CD4-positive, CD25-positive, alpha-beta regulatory T cell (primary cell): ENCODE results near the gene MTHFD1L. TPM values are rescaled to one million over a fixed set of nuclear protein-coding genes. Genes with fewer than 3 reads are reported as not detected.

Experiments
- ATAC-seq, 2 donors: fragments of 150-1000 bp; cut with Tn5 transposase; one replicate each; pipeline ENCODE4 v1.10.0; 2021; ENCODE audit warnings: low read depth in 2 of 2, moderate number of reproducible peaks in 2 of 2, moderate library complexity in 1 of 2
- DNase-seq, 3 donors: peaks; one replicate each; pipeline versions ENCODE4 v3.0.0 to v3.0.0-alpha.2; 2012 to 2022; ENCODE audit warnings: mixed read lengths in 1 of 3
- H3K27ac ChIP-seq: one replicate; pipeline ENCODE4 v1.7.0; 2013; ENCODE audit warnings: mild to moderate bottlenecking, low read length; ENCODE audit not compliant: insufficient read depth, poor library complexity, severe bottlenecking
- H3K27me3 ChIP-seq: one replicate; pipeline ENCODE4 v1.7.0; 2013; ENCODE audit warnings: low read length; ENCODE audit not compliant: control insufficient read depth, insufficient read depth
- H3K36me3 ChIP-seq: one replicate; pipeline ENCODE4 v1.7.0; 2013; ENCODE audit warnings: mild to moderate bottlenecking, low read length, moderate library complexity; ENCODE audit not compliant: control insufficient read depth, insufficient read depth
- H3K4me1 ChIP-seq: 2 replicates; pipeline ENCODE4 v1.7.0; 2013; ENCODE audit warnings: mild to moderate bottlenecking, low read length; ENCODE audit not compliant: insufficient read depth, control insufficient read depth, poor library complexity, severe bottlenecking
- H3K4me3 ChIP-seq: one replicate; pipeline ENCODE4 v1.7.0; 2013; ENCODE audit warnings: low read depth, mild to moderate bottlenecking, low read length, moderate library complexity
- H3K9me3 ChIP-seq, 2 experiments: 1 replicate in 1 of 2; 2 replicates in 1 of 2; pipeline ENCODE4 v1.7.0; 2013; ENCODE audit warnings: low read length in 2 of 2, mild to moderate bottlenecking in 1 of 2, moderate library complexity in 1 of 2; ENCODE audit not compliant: control insufficient read depth in 2 of 2
- H3K27ac Mint-ChIP-seq, 3 donors: one replicate each; pipeline ENCODE4 v1.8.0; 2020 to 2022; ENCODE audit warnings: mild to moderate bottlenecking in 3 of 3, mixed read lengths in 3 of 3, moderate library complexity in 2 of 3
- H3K27me3 Mint-ChIP-seq: one replicate; pipeline ENCODE4 v1.8.0; 2022; ENCODE audit warnings: mild to moderate bottlenecking, mixed read lengths
- H3K36me3 Mint-ChIP-seq: one replicate; pipeline ENCODE4 v1.8.0; 2020; ENCODE audit warnings: mixed read lengths
- H3K4me1 Mint-ChIP-seq, 4 donors: one replicate each; pipeline ENCODE4 v1.8.0; 2020 to 2022; ENCODE audit warnings: mixed read lengths in 4 of 4, mild to moderate bottlenecking in 1 of 4
- H3K4me3 Mint-ChIP-seq, 4 donors: one replicate each; pipeline ENCODE4 v1.8.0; 2020 to 2022; ENCODE audit warnings: mild to moderate bottlenecking in 4 of 4, mixed read lengths in 4 of 4, moderate library complexity in 3 of 4
- H3K9me3 Mint-ChIP-seq, 7 donors: one replicate each; pipeline ENCODE4 v1.8.0; 2020 to 2022; ENCODE audit warnings: mixed read lengths in 7 of 7, mild to moderate bottlenecking in 3 of 7, moderate library complexity in 2 of 7
- polyA plus RNA-seq, 4 donors: library from polyadenylated mRNA; unstranded; fragments of 300-500 nt; fragmentation: Illumina TruSeq; gene quantifications; one replicate each; pipeline ENCODE4 v1.2.3, GENCODE V29; 2021
- total RNA-seq: library from RNA; stranded (reverse); gene quantifications from one replicate; pipeline ENCODE4 v1.2.3, GENCODE V29; 2022

Gene MTHFD1L
- total and polyA plus RNA-seq, 5 donors from 2014 or later: 2.0 to 11.1 (median 3.4) TPM

DNA sequence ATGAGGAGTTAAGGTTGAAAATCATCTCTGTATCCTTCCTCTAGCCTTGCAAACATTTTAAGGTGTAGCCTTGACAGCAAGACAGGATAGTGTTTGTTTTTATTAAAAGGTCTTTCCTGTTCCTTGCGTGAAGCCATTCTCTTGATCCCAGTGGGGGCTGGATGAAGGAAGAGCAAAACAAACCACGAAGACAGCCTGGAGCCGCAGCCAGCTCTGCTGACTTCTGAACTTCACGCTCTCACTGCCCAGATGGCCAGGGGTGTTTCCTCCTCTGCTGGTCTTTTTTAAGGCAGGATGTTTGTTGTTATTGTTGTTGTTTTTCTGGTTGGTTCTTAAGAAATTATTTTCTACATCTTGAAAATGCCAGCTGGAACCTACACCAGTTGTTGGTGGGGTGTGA, 156.4 kb downstream of the MTHFD1L start:
- Mint-ChIP-seq H3K27ac (no peak overlapping the region), H3K27me3 (no peaks in the 10 kb centered on the region), H3K36me3 (peaks cover 3% of the 10 kb centered on the region), H3K4me1 (no peaks in the 10 kb centered on the region), H3K4me3 (no peak overlapping the region), H3K9me3 (no peaks in the 10 kb centered on the region)
- H3K27me3 ChIP-seq: no peaks in the 10 kb centered on the region
- no peaks in the 10 kb centered on the region for H3K36me3 ChIP-seq
- H3K4me1 ChIP-seq: no peaks in the 10 kb centered on the region
- no peak for DNase-seq
- H3K27ac ChIP-seq: no peak overlapping the region
- H3K9me3 ChIP-seq: no peaks in the 10 kb centered on the region
- no peak for ATAC-seq
- H3K4me3 ChIP-seq: no peak overlapping the region

DNA sequence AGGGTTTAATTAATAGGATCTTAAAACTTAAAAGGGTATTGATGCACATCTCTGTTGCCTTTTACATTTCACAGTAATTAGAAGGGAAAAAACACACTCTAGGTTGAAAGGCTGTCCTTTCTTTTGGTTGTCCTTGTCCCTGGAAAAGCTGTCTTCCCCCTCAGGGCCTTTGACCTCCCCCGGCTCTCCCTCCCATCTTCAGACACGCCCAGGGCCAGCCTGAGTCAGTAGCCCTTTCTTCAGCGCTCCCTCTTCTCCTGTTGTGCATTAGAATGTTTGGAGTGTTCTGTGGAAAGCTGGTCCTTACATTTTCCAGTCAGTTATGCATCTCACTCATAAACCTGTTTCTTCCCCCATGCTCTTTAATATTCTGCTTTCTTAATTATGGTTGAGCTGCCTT, 157.0 kb downstream of the MTHFD1L start:
- Histone ChIP-seq H3K9me3 (no peaks in the 10 kb centered on the region), H3K27ac (no peak overlapping the region), H3K4me1 (no peaks in the 10 kb centered on the region), H3K36me3 (no peaks in the 10 kb centered on the region), H3K27me3 (no peaks in the 10 kb centered on the region), H3K4me3 (no peak overlapping the region)
- Mint-ChIP-seq H3K4me1 (peaks cover 0 to 5% (median 0%) of the 10 kb centered on the region in 4 donors), H3K27ac (no peak overlapping the region), H3K9me3 (no peaks in the 10 kb centered on the region), H3K4me3 (no peak overlapping the region), H3K36me3 (no peaks in the 10 kb centered on the region), H3K27me3 (no peaks in the 10 kb centered on the region)
- no peak for DNase-seq
- ATAC-seq: no peak

DNA sequence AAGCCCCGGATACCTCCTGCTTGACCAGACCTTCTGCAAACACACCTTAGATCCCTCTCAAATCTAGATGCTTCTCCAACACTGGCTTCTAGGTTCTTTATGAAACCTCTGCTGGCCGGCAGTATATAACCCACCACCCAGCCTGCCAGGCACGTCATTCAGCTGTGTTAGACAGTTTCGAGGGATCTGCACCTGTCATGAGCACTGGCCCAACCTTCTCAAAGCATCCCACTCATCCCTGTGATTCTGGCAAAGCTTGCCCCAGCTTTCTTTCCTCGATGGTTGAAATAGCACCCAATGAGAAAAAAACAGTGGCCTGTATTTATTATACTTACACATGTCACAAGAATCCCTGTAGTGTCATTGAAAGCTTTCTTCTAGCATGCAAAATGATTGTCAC, 157.8 kb downstream of the MTHFD1L start:
- Histone ChIP-seq H3K27ac (no peak overlapping the region), H3K27me3 (no peaks in the 10 kb centered on the region), H3K4me1 (no peaks in the 10 kb centered on the region), H3K36me3 (no peaks in the 10 kb centered on the region), H3K4me3 (no peak overlapping the region), H3K9me3 (no peaks in the 10 kb centered on the region)
- H3K9me3 Mint-ChIP-seq: no peaks in the 10 kb centered on the region
- no peak overlapping the region for H3K27ac Mint-ChIP-seq
- H3K36me3 Mint-ChIP-seq: no peaks in the 10 kb centered on the region
- DNase-seq (no peak), ATAC-seq (no peak)
- no peak overlapping the region for H3K4me3 Mint-ChIP-seq
- H3K27me3 Mint-ChIP-seq: no peaks in the 10 kb centered on the region
- H3K4me1 Mint-ChIP-seq: peaks cover 0 to 8% (median 2%) of the 10 kb centered on the region in 4 donors

DNA sequence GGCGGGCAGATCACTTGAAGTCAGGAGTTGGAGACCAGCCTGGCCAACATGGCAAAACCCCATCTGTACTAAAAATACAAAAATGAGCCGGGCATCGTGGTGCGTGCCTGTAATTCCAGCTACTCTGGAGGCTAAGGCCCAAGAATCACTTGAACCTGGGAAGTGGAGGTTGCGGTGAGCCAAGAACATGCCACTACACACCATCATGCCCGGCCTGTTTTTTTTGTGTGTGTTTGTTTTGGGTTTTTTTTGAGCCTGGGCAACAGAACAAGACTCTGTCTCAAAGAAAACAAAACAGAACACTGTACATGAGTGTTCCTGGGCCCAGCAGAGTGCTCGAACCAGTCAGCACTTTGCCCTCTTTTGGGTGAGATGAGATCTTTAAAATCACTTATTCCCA, 159.1 kb downstream of the MTHFD1L start:
- Histone ChIP-seq H3K27me3 (no peaks in the 10 kb centered on the region), H3K27ac (no peak overlapping the region), H3K9me3 (no peaks in the 10 kb centered on the region), H3K4me3 (no peak overlapping the region), H3K36me3 (no peaks in the 10 kb centered on the region), H3K4me1 (no peaks in the 10 kb centered on the region)
- Mint-ChIP-seq H3K27ac (no peak overlapping the region), H3K9me3 (no peaks in the 10 kb centered on the region), H3K36me3 (no peaks in the 10 kb centered on the region), H3K4me1 (peaks cover 0 to 10% (median 4%) of the 10 kb centered on the region in 4 donors), H3K4me3 (no peak overlapping the region), H3K27me3 (no peaks in the 10 kb centered on the region)
- ATAC-seq (no peak), DNase-seq (no peak)

DNA sequence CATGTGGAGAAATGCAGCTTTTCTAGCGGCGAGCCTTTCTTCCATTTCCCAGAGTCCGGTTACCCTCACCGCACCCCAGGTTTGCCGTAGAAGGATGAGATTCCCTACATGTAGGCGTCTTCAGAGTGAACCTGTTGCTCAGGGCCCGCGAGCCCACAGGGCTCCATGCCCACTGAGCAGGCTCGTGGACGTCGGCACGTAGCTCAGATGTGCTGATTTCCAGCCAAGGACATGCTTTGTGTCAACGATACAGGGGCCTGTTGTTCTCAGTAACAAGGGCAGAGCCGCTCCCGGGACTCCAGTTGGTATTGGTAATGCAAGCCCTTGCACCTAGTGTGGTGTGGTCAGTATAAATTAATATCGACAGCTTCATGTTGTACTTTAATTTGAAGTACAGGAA, 159.6 kb downstream of the MTHFD1L start:
- H3K27me3 ChIP-seq: no peaks in the 10 kb centered on the region
- no peak overlapping the region for H3K27ac ChIP-seq
- no peaks in the 10 kb centered on the region for H3K9me3 Mint-ChIP-seq
- H3K4me3 Mint-ChIP-seq: peak overlapping the region in 1 of 4 donors; percentile 29
- peaks cover 0 to 10% (median 4%) of the 10 kb centered on the region in 4 donors for H3K4me1 Mint-ChIP-seq
- H3K36me3 ChIP-seq: no peaks in the 10 kb centered on the region
- H3K4me3 ChIP-seq: no peak overlapping the region
- H3K4me1 ChIP-seq: no peaks in the 10 kb centered on the region
- no peaks in the 10 kb centered on the region for H3K27me3 Mint-ChIP-seq
- H3K36me3 Mint-ChIP-seq: no peaks in the 10 kb centered on the region
- DNase-seq (no peak), ATAC-seq (no peak)
- H3K27ac Mint-ChIP-seq: no peak overlapping the region
- no peaks in the 10 kb centered on the region for H3K9me3 ChIP-seq

DNA sequence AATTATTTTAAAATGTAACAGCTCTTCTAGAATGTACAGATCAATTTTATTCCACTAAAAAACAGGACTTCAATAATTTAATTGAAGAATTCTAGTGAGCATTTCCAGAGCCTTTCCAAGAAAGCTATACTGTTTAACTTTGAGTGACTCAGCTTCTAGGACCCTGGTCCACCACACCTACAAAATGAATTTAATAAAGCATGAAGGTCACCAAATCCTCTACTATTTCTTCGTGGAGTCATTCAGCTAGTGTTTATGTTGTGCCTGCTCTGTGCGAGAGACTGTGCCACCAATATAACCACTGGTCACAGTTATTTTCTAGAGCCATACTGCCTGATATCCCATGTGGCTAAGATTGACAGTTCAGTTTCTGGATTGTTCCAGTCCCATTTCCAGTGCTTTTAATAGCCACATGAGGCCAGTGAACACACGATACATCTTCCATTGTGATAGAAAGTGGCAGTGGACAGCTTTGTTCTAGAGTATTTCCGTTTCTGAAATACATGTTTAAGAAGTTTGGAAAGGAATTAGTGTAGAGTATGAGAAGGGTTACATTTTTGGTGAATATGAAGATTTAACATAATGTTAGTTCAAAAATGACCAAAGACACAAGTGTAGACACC, 160.7 kb downstream of the MTHFD1L start:
- no peaks in the 10 kb centered on the region for H3K36me3 ChIP-seq
- H3K9me3 Mint-ChIP-seq: no peaks in the 10 kb centered on the region
- H3K4me1 Mint-ChIP-seq: peaks cover 0 to 10% (median 4%) of the 10 kb centered on the region in 4 donors
- no peaks in the 10 kb centered on the region for H3K27me3 ChIP-seq
- H3K4me1 ChIP-seq: no peaks in the 10 kb centered on the region
- no peaks in the 10 kb centered on the region for H3K27me3 Mint-ChIP-seq
- no peak overlapping the region for H3K27ac Mint-ChIP-seq
- no peak overlapping the region for H3K27ac ChIP-seq
- no peak for ATAC-seq
- H3K36me3 Mint-ChIP-seq: peaks cover 2% of the 10 kb centered on the region
- no peak overlapping the region for H3K4me3 ChIP-seq
- H3K9me3 ChIP-seq: no peaks in the 10 kb centered on the region
- DNase-seq: no peak
- H3K4me3 Mint-ChIP-seq: no peak overlapping the region

DNA sequence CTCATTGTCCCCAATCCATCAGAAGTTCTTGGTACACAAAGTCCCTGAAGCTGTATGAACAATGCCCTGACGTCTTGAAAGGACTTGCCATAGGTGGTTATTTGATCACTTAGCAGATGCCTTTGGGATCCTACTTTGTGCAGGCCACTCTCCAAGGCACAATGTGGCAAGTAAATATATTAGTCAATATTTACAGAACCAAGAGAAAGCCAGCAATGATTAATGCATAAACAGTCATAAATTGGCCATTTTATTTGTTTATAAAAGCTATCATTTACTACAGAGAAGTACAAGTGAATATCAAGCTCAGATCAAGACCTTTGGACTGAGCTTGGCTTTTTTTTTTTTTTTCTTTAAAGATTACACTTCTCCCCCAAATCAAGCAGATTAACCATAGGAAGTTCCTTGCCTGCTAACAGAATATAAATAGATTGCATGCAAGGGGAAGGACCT, 161.8 kb downstream of the MTHFD1L start:
- Mint-ChIP-seq H3K4me1 (peaks cover 2 to 10% (median 5%) of the 10 kb centered on the region in 4 donors), H3K9me3 (no peaks in the 10 kb centered on the region), H3K4me3 (no peak overlapping the region), H3K27me3 (no peaks in the 10 kb centered on the region), H3K36me3 (peaks cover 3% of the 10 kb centered on the region), H3K27ac (no peak overlapping the region)
- Histone ChIP-seq H3K4me3 (no peak overlapping the region), H3K4me1 (no peaks in the 10 kb centered on the region), H3K27ac (no peak overlapping the region), H3K9me3 (no peaks in the 10 kb centered on the region), H3K36me3 (no peaks in the 10 kb centered on the region), H3K27me3 (no peaks in the 10 kb centered on the region)
- no peak for DNase-seq
- no peak for ATAC-seq
